ENCODE results near the gene GHRHR.

DNA sequence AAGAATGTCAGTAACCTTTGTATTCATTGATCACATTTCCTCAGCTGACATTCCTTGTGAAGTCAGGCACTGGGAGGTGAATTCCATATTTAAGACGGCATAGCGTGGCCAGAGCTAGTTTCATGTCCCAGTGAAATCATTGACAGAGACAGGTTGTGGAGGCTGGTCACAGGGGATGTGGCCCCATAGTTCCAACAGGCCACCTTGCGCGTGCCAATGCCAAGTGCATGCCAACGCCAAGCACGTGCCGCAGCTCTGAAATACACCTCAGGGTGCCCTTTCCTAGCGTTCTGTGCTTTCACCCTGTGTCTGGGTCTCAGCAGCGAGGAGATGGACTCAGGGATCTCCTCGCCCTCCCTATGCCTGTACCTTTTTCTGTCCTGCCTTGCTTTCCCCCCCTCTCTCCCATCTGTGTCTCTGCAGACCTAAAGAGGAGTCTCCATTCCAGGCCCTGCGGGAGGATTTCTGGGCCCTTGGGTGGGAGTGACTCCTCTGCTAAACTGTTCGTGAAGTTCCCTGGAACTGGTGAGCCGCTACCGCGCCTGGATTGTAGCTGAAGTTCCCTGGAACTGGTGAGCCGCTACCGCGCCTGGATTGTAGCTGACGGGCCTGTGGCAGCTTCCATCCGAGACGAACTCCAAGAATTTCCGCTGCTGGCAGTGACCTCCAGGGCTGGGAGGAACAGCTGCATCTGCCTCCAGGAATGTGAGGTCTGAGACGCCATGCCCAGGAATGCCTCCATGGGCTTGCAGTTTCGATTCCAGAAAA is 32.4 kb upstream of the GHRHR start:
- TF ChIP-seq, protein P1, sequence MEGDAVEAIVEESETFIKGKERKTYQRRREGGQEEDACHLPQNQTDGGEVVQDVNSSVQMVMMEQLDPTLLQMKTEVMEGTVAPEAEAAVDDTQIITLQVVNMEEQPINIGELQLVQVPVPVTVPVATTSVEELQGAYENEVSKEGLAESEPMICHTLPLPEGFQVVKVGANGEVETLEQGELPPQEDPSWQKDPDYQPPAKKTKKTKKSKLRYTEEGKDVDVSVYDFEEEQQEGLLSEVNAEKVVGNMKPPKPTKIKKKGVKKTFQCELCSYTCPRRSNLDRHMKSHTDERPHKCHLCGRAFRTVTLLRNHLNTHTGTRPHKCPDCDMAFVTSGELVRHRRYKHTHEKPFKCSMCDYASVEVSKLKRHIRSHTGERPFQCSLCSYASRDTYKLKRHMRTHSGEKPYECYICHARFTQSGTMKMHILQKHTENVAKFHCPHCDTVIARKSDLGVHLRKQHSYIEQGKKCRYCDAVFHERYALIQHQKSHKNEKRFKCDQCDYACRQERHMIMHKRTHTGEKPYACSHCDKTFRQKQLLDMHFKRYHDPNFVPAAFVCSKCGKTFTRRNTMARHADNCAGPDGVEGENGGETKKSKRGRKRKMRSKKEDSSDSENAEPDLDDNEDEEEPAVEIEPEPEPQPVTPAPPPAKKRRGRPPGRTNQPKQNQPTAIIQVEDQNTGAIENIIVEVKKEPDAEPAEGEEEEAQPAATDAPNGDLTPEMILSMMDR (IDR thresholded peaks at IDR 0.05), result no peak
- TF ChIP-seq POLR2A (IDR thresholded peaks at IDR 0.05), result no peak
- TF ChIP-seq EP300 (IDR thresholded peaks at IDR 0.05), result no peak
